Ascending aorta (tissue), 2 donors: Measurements from ENCODE around the gene USP47. TPM values are rescaled to one million over a fixed set of nuclear protein-coding genes. Genes with fewer than 3 reads are reported as not detected.
"Not testable (repeated sequence)": the region's sequence is repeated elsewhere in the genome, so short reads cannot be mapped to it uniquely, and the experiment has no call there.

Experiments
- DNase-seq, 2 donors: peaks; one replicate each; pipeline ENCODE4 v3.0.0-alpha.2; 2019; ENCODE audit warnings: low spot score in 2 of 2
- H3K27ac ChIP-seq, 2 donors: fragments of 200-600 bp; sonication (generic); one replicate each; pipeline ENCODE4 v1.5.1; 2016 to 2017; ENCODE audit warnings: mild to moderate bottlenecking in 1 of 2
- H3K27me3 ChIP-seq: fragments of 200-600 bp; sonication (generic); one replicate; pipeline ENCODE4 v1.5.1; 2017
- H3K36me3 ChIP-seq, 2 donors: fragments of 200-600 bp; sonication (generic); one replicate each; pipeline ENCODE4 v1.5.1; 2016
- H3K4me1 ChIP-seq, 2 donors: fragments of 200-600 bp; sonication (generic); one replicate each; pipeline ENCODE4 v1.5.1; 2016 to 2017; ENCODE audit warnings: mild to moderate bottlenecking in 1 of 2
- H3K4me3 ChIP-seq, 2 donors: fragments of 200-600 bp; sonication (generic); one replicate each; pipeline ENCODE4 v1.5.1; 2016 to 2017; ENCODE audit warnings: mild to moderate bottlenecking in 1 of 2
- H3K9me3 ChIP-seq, 2 donors: fragments of 200-600 bp; sonication (generic); one replicate each; pipeline ENCODE4 v1.5.1; 2016
- CTCF ChIP-seq, 3 experiments: fragments of 200-600 bp in 2 of 3; fragments of 450-650 bp in 1 of 3; sonication (generic) in 2 of 3; IDR thresholded peaks; one replicate each; pipeline ENCODE4 v1.5.1; 2016 to 2019; ENCODE audit warnings: antibody characterized with exemption in 3 of 3, mild to moderate bottlenecking in 1 of 3, moderate library complexity in 1 of 3
- intact Hi-C: fragments of 100-400 bp; cut with DNase I; formaldehyde crosslinking; loops from one replicate; pipeline ENCODE4 v1.15.1; 2023
- total RNA-seq: library from RNA; depleted of rRNA; stranded (reverse); fragments of >200 nt; gene quantifications from one replicate; pipeline ENCODE4 v1.1.0, GENCODE V29; 2016

USP47 gene
- total RNA-seq, 1 donor from 2014 or later, result 18.2 TPM

- no peak for TF ChIP-seq CTCF (IDR thresholded peaks at IDR 0.05)
- H3K4me3 ChIP-seq, result no peak overlapping the region
- intact Hi-C loops, result no loop called here
Measured at GRCh38 chr11:11821899-11822298, 19.9 kb upstream of the USP47 start.

GRCh38 chr11:11822946-11823345, 18.8 kb upstream of the USP47 start:
- TF ChIP-seq CTCF (IDR thresholded peaks at IDR 0.05), result no peak
- no peaks in the 10 kb centered on the region for H3K27me3 ChIP-seq
- intact Hi-C loops, result no loop called here
- no peaks in the 10 kb centered on the region for H3K4me1 ChIP-seq
- no peak for DNase-seq
- H3K36me3 ChIP-seq, result no peaks in the 10 kb centered on the region
- no peak overlapping the region for H3K4me3 ChIP-seq
- H3K27ac ChIP-seq, result no peak overlapping the region
- H3K9me3 ChIP-seq, result no peaks in the 10 kb centered on the region

More at GRCh38 chr11:11821899-11822298, 19.9 kb upstream of the USP47 start:
- no peak for DNase-seq
- Histone ChIP-seq H3K27me3 (no peaks in the 10 kb centered on the region), H3K36me3 (no peaks in the 10 kb centered on the region), H3K4me1 (no peaks in the 10 kb centered on the region), H3K27ac (no peak overlapping the region), H3K9me3 (no peaks in the 10 kb centered on the region)

- H3K9me3 ChIP-seq, result no peaks in the 10 kb centered on the region
- no peak overlapping the region for H3K27ac ChIP-seq
- H3K4me3 ChIP-seq, result no peak overlapping the region
- DNase-seq, result no peak
- TF ChIP-seq CTCF (IDR thresholded peaks at IDR 0.05), result no peak
- H3K36me3 ChIP-seq, result no peaks in the 10 kb centered on the region
- intact Hi-C loops, result no loop called here
- no peaks in the 10 kb centered on the region for H3K4me1 ChIP-seq
- H3K27me3 ChIP-seq, result no peaks in the 10 kb centered on the region
Measured at GRCh38 chr11:11826260-11826659, 15.5 kb upstream of the USP47 start.

- H3K9me3 ChIP-seq, result no peaks in the 10 kb centered on the region
- intact Hi-C loops, result no loop called here
- no peaks in the 10 kb centered on the region for H3K27me3 ChIP-seq
- H3K27ac ChIP-seq, result no peak overlapping the region
- no peak for DNase-seq
- no peaks in the 10 kb centered on the region for H3K4me1 ChIP-seq
- no peaks in the 10 kb centered on the region for H3K36me3 ChIP-seq
- H3K4me3 ChIP-seq, result no peak overlapping the region
- TF ChIP-seq CTCF (IDR thresholded peaks at IDR 0.05), result no peak
Measured at GRCh38 chr11:11827272-11827671, 14.5 kb upstream of the USP47 start.

- intact Hi-C loops, result not testable (repeated sequence)
Measured at GRCh38 chr11:11831406-11831805, 10.4 kb upstream of the USP47 start.

GRCh38 chr11:11836676-11837231, 5.0 kb upstream of the USP47 start:
- H3K27me3 ChIP-seq, result no peaks in the 10 kb centered on the region
- intact Hi-C loops, result no loop called here
- H3K27ac ChIP-seq, result no peak overlapping the region
- H3K4me3 ChIP-seq, result no peak overlapping the region
- H3K9me3 ChIP-seq, result no peaks in the 10 kb centered on the region
- DNase-seq, result no peak
- no peaks in the 10 kb centered on the region for H3K4me1 ChIP-seq
- H3K36me3 ChIP-seq, result no peaks in the 10 kb centered on the region
- no peak for TF ChIP-seq CTCF (IDR thresholded peaks at IDR 0.05)

More at GRCh38 chr11:11831406-11831805, 10.4 kb upstream of the USP47 start:
- not testable (repeated sequence) for H3K36me3 ChIP-seq, H3K4me3 ChIP-seq, H3K27ac ChIP-seq, H3K4me1 ChIP-seq, H3K27me3 ChIP-seq, H3K9me3 ChIP-seq, DNase-seq
